CD14-positive monocyte (primary cell): ENCODE measurements around the gene RALBP1. TPM values are rescaled to one million over a fixed set of nuclear protein-coding genes. Genes with fewer than 3 reads are reported as not detected.
A peak's percentile ranks its signal among the peaks of the same experiment; 100 is the strongest.

Source experiments
- DNase-seq, 3 donors: peaks; one replicate each; pipeline ENCODE4 v3.0.0-alpha.2; 2011 to 2022
- H2AFZ ChIP-seq: 2 replicates; pipeline ENCODE4 v1.6.0; 2012; ENCODE audit warnings: mild to moderate bottlenecking, low read depth, low read length, inconsistent platforms; ENCODE audit not compliant: insufficient read depth, poor library complexity, severe bottlenecking
- H3K27ac ChIP-seq, 2 donors: 1 replicate in 1 of 2; 2 replicates in 1 of 2; pipeline ENCODE4 v1.5.1; 2012 to 2013; ENCODE audit warnings: low read length in 2 of 2, control low read depth in 1 of 2, inconsistent platforms in 1 of 2, low read depth in 1 of 2, mild to moderate bottlenecking in 1 of 2
- H3K27me3 ChIP-seq, 2 donors: one replicate each; pipeline versions ENCODE4 v1.6.0 to v1.6.1; 2011 to 2013; ENCODE audit warnings: low read length in 2 of 2; ENCODE audit not compliant: control insufficient read depth in 2 of 2, insufficient read depth in 2 of 2
- H3K36me3 ChIP-seq, 2 donors: replicated peaks in 1 of 2; 1 replicate in 1 of 2; 2 replicates in 1 of 2; pipeline versions ENCODE4 v1.5.1 to v1.6.1; 2012 to 2013; ENCODE audit warnings: low read length in 2 of 2, control low read depth in 1 of 2, inconsistent platforms in 1 of 2, mild to moderate bottlenecking in 1 of 2; ENCODE audit not compliant: insufficient read depth in 2 of 2, control insufficient read depth in 1 of 2
- H3K4me1 ChIP-seq, 2 donors: 1 replicate in 1 of 2; 2 replicates in 1 of 2; pipeline versions ENCODE4 v1.5.1 to v1.6.1; 2012 to 2013; ENCODE audit warnings: low read length in 2 of 2, control low read depth in 1 of 2, inconsistent platforms in 1 of 2, mild to moderate bottlenecking in 1 of 2, moderate library complexity in 1 of 2; ENCODE audit not compliant: insufficient read depth in 2 of 2, control insufficient read depth in 1 of 2
- H3K4me2 ChIP-seq: replicated peaks from 2 replicates; pipeline ENCODE3; 2012; ENCODE audit warnings: low read length, moderate library complexity, mild to moderate bottlenecking; ENCODE audit not compliant: poor library complexity, severe bottlenecking; ENCODE audit errors: extremely low read depth
- H3K4me3 ChIP-seq, 3 experiments: fragments of 200-600 bp in 1 of 3; sonication (generic) in 1 of 3; replicated peaks in 1 of 3; 1 replicate in 2 of 3; 2 replicates in 1 of 3; pipeline ENCODE4 v1.5.1; 2011 to 2013; ENCODE audit warnings: low read length in 3 of 3, mild to moderate bottlenecking in 3 of 3, control low read depth in 2 of 3, low read depth in 2 of 3, inconsistent platforms in 1 of 3, moderate library complexity in 1 of 3
- H3K79me2 ChIP-seq: 2 replicates; pipeline ENCODE4 v1.6.0; 2012; ENCODE audit warnings: mild to moderate bottlenecking, control low read depth, inconsistent platforms, low read length, moderate library complexity; ENCODE audit not compliant: insufficient read depth
- H3K9ac ChIP-seq: 2 replicates; pipeline ENCODE4 v1.6.0; 2017; ENCODE audit warnings: low read length, mild to moderate bottlenecking; ENCODE audit not compliant: insufficient read depth, poor library complexity, severe bottlenecking
- H3K9me3 ChIP-seq, 2 donors: replicated peaks in 1 of 2; 1 replicate in 1 of 2; 2 replicates in 1 of 2; pipeline versions ENCODE4 v1.5.1 to v1.6.1; 2012 to 2013; ENCODE audit warnings: low read length in 2 of 2, control low read depth in 1 of 2; ENCODE audit not compliant: control insufficient read depth in 1 of 2, insufficient read depth in 1 of 2
- H4K20me1 ChIP-seq: 2 replicates; pipeline ENCODE4 v1.6.0; 2012; ENCODE audit warnings: mild to moderate bottlenecking, low read length, control low read depth, moderate library complexity; ENCODE audit not compliant: insufficient read depth
- H3K27ac Mint-ChIP-seq, 7 donors: one replicate each; pipeline ENCODE4 v1.8.0; 2020; ENCODE audit warnings: mild to moderate bottlenecking in 7 of 7, mixed read lengths in 7 of 7, moderate library complexity in 6 of 7, inconsistent platforms in 2 of 7
- H3K27me3 Mint-ChIP-seq, 3 donors: one replicate each; pipeline ENCODE4 v1.8.0; 2021 to 2022; ENCODE audit warnings: low read depth in 3 of 3, mild to moderate bottlenecking in 3 of 3, mixed read lengths in 3 of 3, moderate library complexity in 3 of 3, inconsistent platforms in 1 of 3
- H3K36me3 Mint-ChIP-seq, 2 donors: one replicate each; pipeline ENCODE4 v1.8.0; 2020; ENCODE audit warnings: mixed read lengths in 2 of 2, inconsistent platforms in 1 of 2, mild to moderate bottlenecking in 1 of 2
- H3K4me1 Mint-ChIP-seq: one replicate; pipeline ENCODE4 v1.8.0; 2020; ENCODE audit warnings: mild to moderate bottlenecking, mixed read lengths
- H3K4me3 Mint-ChIP-seq, 2 donors: one replicate each; pipeline ENCODE4 v1.8.0; 2020; ENCODE audit warnings: mild to moderate bottlenecking in 2 of 2, mixed read lengths in 2 of 2, moderate library complexity in 1 of 2
- H3K9me3 Mint-ChIP-seq, 7 donors: one replicate each; pipeline ENCODE4 v1.8.0; 2020 to 2022; ENCODE audit warnings: mixed read lengths in 7 of 7, mild to moderate bottlenecking in 6 of 7, moderate library complexity in 6 of 7, inconsistent platforms in 2 of 7
- CTCF ChIP-seq: fragments of 200-600 bp; IDR thresholded peaks from one replicate; pipeline ENCODE4 v1.8.0; 2022; ENCODE audit warnings: antibody characterized with exemption, mild to moderate bottlenecking
- WGBS: methylation state at CpG from one replicate; pipeline ENCODE4 v1.1.5; 2013; ENCODE audit warnings: missing lambda C conversion rate; ENCODE audit not compliant: insufficient coverage; 5-methylcytosine and 5-hydroxymethylcytosine counted together
- intact Hi-C, 2 donors: fragments of 100-400 bp; cut with micrococcal nuclease; formaldehyde crosslinking; loops; one replicate each; pipeline versions ENCODE4 v1.15.0 to v1.15.1; 2023
- polyA plus RNA-seq, 3 donors: library from polyadenylated mRNA; depleted of rRNA in 1 of 3; unstranded in 2 of 3; stranded (reverse) in 1 of 3; fragments of 300-500 nt in 2 of 3; fragments of >200 nt in 1 of 3; fragmentation: Illumina TruSeq in 2 of 3; gene quantifications; 1 replicate in 2 of 3; 2 replicates in 1 of 3; pipeline ENCODE4 v1.2.3, GENCODE V29; 2012 to 2021

RALBP1 gene
- polyA plus RNA-seq, 3 donors, result 21.5 to 36.0 (median 32.8) TPM

- no peak for DNase-seq
- no peak for TF ChIP-seq CTCF
- Histone ChIP-seq H3K4me3 (no peak overlapping the region), H3K9ac (no peak overlapping the region), H3K36me3 (peaks cover 44 to 55% of the 10 kb centered on the region in 2 donors), H3K9me3 (no peaks in the 10 kb centered on the region), H2AFZ (no peak overlapping the region), H3K27me3 (no peaks in the 10 kb centered on the region), H3K4me2 (no peak overlapping the region), H3K79me2 (no peaks in the 10 kb centered on the region), H3K27ac (no peak overlapping the region), H4K20me1 (peaks cover 7% of the 10 kb centered on the region), H3K4me1 (no peaks in the 10 kb centered on the region)
- peaks cover 0 to 3% (median 0%) of the 10 kb centered on the region in 3 donors for H3K27me3 Mint-ChIP-seq
- no peaks in the 10 kb centered on the region for H3K9me3 Mint-ChIP-seq
- no peak overlapping the region for H3K4me3 Mint-ChIP-seq
- H3K27ac Mint-ChIP-seq, result peak overlapping the region in 1 of 7 donors; percentile 65
- WGBS, result 87% methylated on average over 4 of the region's 8 CpGs
- intact Hi-C loops, result no loop called here
- H3K36me3 Mint-ChIP-seq, result peaks cover 40 to 54% of the 10 kb centered on the region in 2 donors
- no peaks in the 10 kb centered on the region for H3K4me1 Mint-ChIP-seq
Measured at GRCh38 chr18:9539938-9540337, 64.6 kb downstream of the RALBP1 start.

- H3K27me3 Mint-ChIP-seq, result peaks cover 0 to 3% (median 0%) of the 10 kb centered on the region in 3 donors
Measured at GRCh38 chr18:9542924-9543323, 67.6 kb downstream of the RALBP1 start.

More at GRCh38 chr18:9542924-9543323, 67.6 kb downstream of the RALBP1 start:
- Histone ChIP-seq H2AFZ (no peak overlapping the region), H3K4me3 (no peak overlapping the region), H3K36me3 (peaks cover 44 to 58% of the 10 kb centered on the region in 2 donors), H3K4me2 (no peak overlapping the region), H3K79me2 (no peaks in the 10 kb centered on the region), H3K27ac (no peak overlapping the region), H3K9me3 (no peaks in the 10 kb centered on the region), H3K9ac (no peak overlapping the region), H4K20me1 (peaks cover 7% of the 10 kb centered on the region), H3K4me1 (no peaks in the 10 kb centered on the region), H3K27me3 (no peaks in the 10 kb centered on the region)
- no peaks in the 10 kb centered on the region for H3K4me1 Mint-ChIP-seq
- peak overlapping the region in 1 of 7 donors; percentile 45 for H3K27ac Mint-ChIP-seq
- no peak for TF ChIP-seq CTCF
- DNase-seq, result no peak
- WGBS, result 94% methylated on average over 4 of the region's 4 CpGs
- peaks cover 42 to 56% of the 10 kb centered on the region in 2 donors for H3K36me3 Mint-ChIP-seq
- intact Hi-C loops, result no loop called here
- H3K9me3 Mint-ChIP-seq, result no peaks in the 10 kb centered on the region
- H3K4me3 Mint-ChIP-seq, result no peak overlapping the region
